Measurements from ENCODE around the gene ARF3. TPM values are rescaled to one million over a fixed set of nuclear protein-coding genes. Genes with fewer than 3 reads are reported as not detected.

ARF3 gene
- total and polyA plus RNA-seq, 2 of the 13 experiments (the other 11 are each of a cell fraction or from before 2014, with no cell fraction given) = 53.8 to 57.9 TPM

DNA sequence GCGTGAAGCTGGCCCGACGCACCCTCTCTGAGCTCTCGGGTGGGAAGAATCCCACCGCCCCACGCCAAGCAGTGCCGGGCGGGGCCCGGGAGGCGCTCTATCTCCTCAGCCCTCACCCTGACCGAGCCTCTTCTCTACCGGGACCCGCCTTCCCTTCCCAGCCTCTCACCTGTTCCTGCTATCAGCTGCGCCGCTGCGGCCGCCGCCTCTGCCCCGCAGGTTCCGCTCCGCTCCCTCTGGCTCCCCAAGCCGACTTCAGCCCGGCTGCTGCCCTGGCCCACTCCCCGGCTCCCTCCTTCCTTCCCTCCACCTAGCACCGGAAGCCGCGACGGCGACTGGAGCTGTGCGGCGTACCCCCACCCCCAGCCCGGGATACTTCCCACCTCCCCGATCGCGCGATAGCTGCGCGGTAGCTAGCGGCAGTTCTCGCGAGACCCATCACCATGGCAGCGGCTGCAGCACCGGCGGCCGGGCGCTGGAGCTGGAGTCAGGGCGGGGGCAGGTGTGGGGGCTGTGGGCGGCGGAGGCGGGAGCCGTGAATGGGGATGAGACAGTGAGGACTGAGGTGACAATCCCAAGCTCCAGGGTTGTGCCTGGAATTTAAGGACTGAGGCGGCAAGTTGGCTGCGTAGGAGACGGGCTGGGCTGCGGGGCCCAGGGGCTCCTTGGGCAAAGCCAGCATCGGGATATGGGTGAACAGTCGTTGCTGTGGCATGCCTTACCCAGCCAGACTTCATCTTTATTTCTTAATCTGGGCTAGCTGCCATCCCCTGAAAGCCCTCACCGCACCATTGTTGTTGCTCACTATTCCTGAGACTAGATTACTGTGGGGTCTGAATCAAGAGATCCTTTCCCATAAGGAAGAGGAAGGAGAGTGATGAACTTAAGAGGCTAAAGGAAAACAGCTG is at the start of gene ARF3 (continued):
- TF ChIP-seq, protein P1, sequence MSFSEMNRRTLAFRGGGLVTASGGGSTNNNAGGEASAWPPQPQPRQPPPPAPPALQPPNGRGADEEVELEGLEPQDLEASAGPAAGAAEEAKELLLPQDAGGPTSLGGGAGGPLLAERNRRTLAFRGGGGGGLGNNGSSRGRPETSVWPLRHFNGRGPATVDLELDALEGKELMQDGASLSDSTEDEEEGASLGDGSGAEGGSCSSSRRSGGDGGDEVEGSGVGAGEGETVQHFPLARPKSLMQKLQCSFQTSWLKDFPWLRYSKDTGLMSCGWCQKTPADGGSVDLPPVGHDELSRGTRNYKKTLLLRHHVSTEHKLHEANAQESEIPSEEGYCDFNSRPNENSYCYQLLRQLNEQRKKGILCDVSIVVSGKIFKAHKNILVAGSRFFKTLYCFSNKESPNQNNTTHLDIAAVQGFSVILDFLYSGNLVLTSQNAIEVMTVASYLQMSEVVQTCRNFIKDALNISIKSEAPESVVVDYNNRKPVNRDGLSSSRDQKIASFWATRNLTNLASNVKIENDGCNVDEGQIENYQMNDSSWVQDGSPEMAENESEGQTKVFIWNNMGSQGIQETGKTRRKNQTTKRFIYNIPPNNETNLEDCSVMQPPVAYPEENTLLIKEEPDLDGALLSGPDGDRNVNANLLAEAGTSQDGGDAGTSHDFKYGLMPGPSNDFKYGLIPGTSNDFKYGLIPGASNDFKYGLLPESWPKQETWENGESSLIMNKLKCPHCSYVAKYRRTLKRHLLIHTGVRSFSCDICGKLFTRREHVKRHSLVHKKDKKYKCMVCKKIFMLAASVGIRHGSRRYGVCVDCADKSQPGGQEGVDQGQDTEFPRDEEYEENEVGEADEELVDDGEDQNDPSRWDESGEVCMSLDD (CRISPR knock-in tag; IDR thresholded peaks at IDR 0.05; ENCODE audit: borderline replicate concordance) = no peak
- TF ChIP-seq ZMYM2 (CRISPR knock-in tag; IDR thresholded peaks at IDR 0.05) (no peak), TEAD2 (CRISPR knock-in tag; IDR thresholded peaks at IDR 0.05) (no peak), ZNF550 (CRISPR knock-in tag; IDR thresholded peaks at IDR 0.05; ENCODE audit: borderline replicate concordance) (peak; percentile 91; the same call in 1 of the 2 replicates), SMAD3 (CRISPR knock-in tag; IDR thresholded peaks at IDR 0.05) (peak; percentile 58; the same call in 1 of the 2 replicates), FOXA3 (CRISPR knock-in tag; IDR thresholded peaks at IDR 0.05) (peak; percentile 44; the same call in 1 of the 2 replicates), RXRB (CRISPR knock-in tag; IDR thresholded peaks at IDR 0.05; ENCODE audit: borderline replicate concordance) (no peak), FOXK1 (CRISPR knock-in tag; IDR thresholded peaks at IDR 0.05; ENCODE audit: borderline replicate concordance, low read depth) (peak; percentile 61; the same call in 1 of the 2 replicates), ZNF143 (CRISPR knock-in tag; IDR thresholded peaks at IDR 0.05) (no peak; the same call in 1 of the 2 replicates), ZNF33B (CRISPR knock-in tag; IDR thresholded peaks at IDR 0.05) (no peak), SALL1 (CRISPR knock-in tag; IDR thresholded peaks at IDR 0.05) (peak; percentile 75)
- TF ChIP-seq, protein P2, sequence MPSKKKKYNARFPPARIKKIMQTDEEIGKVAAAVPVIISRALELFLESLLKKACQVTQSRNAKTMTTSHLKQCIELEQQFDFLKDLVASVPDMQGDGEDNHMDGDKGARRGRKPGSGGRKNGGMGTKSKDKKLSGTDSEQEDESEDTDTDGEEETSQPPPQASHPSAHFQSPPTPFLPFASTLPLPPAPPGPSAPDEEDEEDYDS (CRISPR knock-in tag; IDR thresholded peaks at IDR 0.05) = peak; percentile 72; the same call in 1 of the 2 replicates
- TF ChIP-seq, protein P3, sequence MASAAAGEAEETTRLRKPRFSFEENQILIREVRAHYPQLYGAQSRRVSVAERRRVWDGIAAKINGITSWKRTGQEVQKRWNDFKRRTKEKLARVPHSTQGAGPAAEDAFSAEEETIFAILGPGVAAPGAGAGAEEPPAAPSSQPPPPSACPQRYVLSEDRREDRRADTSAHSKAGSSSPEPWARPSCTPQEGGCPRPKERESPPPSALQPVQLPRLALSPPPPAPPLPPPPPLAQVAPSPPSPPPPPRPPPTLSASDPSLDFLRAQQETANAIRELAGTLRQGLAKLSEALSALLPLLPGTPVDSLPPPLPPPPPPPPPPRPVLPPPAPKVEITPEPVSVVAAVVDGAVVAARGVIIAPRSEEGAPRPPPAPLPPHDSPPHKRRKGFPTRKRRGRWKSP (CRISPR knock-in tag; IDR thresholded peaks at IDR 0.05) = no peak; the same call in 1 of the 2 replicates
- TF ChIP-seq, protein P4, sequence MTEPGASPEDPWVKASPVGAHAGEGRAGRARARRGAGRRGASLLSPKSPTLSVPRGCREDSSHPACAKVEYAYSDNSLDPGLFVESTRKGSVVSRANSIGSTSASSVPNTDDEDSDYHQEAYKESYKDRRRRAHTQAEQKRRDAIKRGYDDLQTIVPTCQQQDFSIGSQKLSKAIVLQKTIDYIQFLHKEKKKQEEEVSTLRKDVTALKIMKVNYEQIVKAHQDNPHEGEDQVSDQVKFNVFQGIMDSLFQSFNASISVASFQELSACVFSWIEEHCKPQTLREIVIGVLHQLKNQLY (CRISPR knock-in tag; IDR thresholded peaks at IDR 0.05) = no peak
- TF ChIP-seq, protein P5, sequence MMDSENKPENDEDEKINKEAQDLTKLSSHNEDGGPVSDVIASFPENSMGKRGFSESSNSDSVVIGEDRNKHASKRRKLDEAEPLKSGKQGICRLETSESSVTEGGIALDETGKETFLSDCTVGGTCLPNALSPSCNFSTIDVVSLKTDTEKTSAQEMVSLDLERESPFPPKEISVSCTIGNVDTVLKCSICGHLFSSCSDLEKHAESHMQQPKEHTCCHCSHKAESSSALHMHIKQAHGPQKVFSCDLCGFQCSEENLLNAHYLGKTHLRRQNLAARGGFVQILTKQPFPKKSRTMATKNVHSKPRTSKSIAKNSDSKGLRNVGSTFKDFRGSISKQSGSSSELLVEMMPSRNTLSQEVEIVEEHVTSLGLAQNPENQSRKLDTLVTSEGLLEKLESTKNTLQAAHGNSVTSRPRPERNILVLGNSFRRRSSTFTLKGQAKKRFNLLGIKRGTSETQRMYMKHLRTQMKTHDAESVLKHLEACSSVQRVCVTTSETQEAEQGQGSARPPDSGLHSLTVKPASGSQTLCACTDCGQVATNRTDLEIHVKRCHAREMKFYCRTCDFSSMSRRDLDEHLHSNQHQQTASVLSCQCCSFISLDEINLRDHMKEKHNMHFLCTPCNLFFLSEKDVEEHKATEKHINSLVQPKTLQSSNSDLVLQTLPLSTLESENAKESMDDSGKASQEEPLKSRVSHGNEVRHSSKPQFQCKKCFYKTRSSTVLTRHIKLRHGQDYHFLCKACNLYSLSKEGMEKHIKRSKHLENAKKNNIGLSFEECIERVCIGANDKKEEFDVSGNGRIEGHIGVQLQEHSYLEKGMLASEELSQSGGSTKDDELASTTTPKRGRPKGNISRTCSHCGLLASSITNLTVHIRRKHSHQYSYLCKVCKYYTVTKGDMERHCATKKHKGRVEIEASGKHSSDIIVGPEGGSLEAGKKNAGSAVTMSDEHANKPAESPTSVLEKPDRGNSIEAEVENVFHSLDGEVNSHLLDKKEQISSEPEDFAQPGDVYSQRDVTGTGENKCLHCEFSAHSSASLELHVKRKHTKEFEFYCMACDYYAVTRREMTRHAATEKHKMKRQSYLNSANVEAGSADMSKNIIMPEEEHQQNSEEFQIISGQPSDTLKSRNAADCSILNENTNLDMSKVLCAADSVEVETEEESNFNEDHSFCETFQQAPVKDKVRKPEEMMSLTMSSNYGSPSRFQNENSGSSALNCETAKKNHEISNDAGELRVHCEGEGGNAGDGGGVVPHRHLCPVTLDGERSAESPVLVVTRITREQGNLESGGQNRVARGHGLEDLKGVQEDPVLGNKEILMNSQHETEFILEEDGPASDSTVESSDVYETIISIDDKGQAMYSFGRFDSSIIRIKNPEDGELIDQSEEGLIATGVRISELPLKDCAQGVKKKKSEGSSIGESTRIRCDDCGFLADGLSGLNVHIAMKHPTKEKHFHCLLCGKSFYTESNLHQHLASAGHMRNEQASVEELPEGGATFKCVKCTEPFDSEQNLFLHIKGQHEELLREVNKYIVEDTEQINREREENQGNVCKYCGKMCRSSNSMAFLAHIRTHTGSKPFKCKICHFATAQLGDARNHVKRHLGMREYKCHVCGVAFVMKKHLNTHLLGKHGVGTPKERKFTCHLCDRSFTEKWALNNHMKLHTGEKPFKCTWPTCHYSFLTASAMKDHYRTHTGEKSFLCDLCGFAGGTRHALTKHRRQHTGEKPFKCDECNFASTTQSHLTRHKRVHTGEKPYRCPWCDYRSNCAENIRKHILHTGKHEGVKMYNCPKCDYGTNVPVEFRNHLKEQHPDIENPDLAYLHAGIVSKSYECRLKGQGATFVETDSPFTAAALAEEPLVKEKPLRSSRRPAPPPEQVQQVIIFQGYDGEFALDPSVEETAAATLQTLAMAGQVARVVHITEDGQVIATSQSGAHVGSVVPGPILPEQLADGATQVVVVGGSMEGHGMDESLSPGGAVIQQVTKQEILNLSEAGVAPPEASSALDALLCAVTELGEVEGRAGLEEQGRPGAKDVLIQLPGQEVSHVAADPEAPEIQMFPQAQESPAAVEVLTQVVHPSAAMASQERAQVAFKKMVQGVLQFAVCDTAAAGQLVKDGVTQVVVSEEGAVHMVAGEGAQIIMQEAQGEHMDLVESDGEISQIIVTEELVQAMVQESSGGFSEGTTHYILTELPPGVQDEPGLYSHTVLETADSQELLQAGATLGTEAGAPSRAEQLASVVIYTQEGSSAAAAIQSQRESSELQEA (CRISPR knock-in tag; IDR thresholded peaks at IDR 0.05; ENCODE audit: not compliant biosample characterization) = peak; percentile 55

All from HepG2 (cell line).